ENCODE measurements around the gene MAPK11. TPM values are rescaled to one million over a fixed set of nuclear protein-coding genes. Genes with fewer than 3 reads are reported as not detected.

The MAPK11 gene
- total RNA-seq, 2 donors from 2014 or later: 11.4 to 14.1 TPM

DNA sequence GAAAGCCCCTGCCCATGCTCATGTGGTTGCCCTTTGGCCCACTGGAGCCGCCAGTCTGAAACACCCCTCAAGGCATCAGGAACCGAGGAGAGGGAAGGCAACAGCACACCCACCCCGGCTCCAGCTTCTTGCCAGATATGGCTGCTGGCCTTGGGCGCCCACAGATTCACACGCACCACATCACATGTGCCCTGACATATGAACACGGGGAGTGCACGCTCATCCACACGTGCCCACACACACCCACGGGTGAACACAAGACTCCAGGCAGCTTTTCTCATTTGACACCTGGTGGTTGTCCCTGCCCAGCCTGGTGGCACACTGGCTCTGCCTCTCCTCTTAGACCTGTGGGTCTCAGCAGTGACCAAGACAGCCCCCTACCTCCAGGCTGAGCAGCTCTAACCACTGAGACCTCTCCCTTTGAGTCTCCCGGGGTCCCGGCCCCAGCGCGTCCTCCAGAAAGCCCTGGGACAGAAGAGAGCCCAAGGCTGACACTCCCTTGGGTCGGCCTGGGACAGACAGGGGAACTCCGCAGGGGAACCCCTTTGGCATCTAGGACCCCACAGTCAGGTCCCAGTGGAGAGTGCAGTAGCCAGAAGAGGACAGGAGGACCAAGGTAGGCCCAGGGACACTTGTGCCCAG, 6.0 kb downstream of the MAPK11 start:
- Histone ChIP-seq H3K27ac (no peak overlapping the region), H3K36me3 (no peaks in the 10 kb centered on the region), H3K27me3 (replicated peaks; ENCODE audit: insufficient read depth) (no peaks in the 10 kb centered on the region), H3K4me3 (no peak overlapping the region), H3K4me1 (replicated peaks) (peaks cover 14% of the 10 kb centered on the region), H3K9me3 (no peaks in the 10 kb centered on the region)
- intact Hi-C loops (cut with DNase I): no loop called here
- TF ChIP-seq POLR2AphosphoS5 (IDR thresholded peaks at IDR 0.05): no peak
- TF ChIP-seq POLR2A (IDR thresholded peaks at IDR 0.05): no peak
- TF ChIP-seq, protein P1, sequence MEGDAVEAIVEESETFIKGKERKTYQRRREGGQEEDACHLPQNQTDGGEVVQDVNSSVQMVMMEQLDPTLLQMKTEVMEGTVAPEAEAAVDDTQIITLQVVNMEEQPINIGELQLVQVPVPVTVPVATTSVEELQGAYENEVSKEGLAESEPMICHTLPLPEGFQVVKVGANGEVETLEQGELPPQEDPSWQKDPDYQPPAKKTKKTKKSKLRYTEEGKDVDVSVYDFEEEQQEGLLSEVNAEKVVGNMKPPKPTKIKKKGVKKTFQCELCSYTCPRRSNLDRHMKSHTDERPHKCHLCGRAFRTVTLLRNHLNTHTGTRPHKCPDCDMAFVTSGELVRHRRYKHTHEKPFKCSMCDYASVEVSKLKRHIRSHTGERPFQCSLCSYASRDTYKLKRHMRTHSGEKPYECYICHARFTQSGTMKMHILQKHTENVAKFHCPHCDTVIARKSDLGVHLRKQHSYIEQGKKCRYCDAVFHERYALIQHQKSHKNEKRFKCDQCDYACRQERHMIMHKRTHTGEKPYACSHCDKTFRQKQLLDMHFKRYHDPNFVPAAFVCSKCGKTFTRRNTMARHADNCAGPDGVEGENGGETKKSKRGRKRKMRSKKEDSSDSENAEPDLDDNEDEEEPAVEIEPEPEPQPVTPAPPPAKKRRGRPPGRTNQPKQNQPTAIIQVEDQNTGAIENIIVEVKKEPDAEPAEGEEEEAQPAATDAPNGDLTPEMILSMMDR (IDR thresholded peaks at IDR 0.05): no peak
- WGBS: 91% methylated on average over 15 of the region's 15 CpGs
- no peak for DNase-seq (ENCODE audit: low spot score)

DNA sequence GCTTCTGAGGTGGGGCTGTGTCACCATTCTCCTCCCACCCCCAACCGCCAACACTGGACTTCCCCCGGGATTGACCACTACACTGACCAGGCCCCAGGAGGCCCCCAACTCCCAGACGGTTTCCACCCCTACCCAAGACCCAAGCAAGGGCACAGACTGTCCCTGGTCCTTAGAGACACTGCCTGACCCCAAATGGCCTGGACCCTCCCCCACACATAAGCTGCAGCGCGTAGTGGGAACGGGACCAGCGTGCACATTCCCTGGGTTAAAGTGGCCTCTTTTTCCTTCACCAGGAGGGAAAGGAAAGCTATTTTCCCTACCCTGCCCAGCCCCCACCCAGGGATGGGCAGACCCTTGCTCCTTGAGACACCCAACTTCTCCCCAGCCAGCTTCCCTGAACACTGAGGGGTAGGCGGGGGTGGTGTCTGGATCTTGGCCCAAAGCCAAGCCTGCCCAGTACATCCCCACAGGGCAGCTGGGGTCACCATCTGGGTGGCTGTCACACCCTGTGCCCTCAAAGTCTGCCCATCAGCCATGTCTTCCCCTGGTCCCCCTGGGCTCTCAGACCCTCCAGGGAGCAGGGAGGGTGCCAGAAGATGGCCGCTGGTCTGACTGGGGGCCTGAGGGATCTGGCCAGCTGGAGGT, 7.1 kb downstream of the MAPK11 start:
- Histone ChIP-seq H3K27me3 (replicated peaks; ENCODE audit: insufficient read depth) (no peaks in the 10 kb centered on the region), H3K4me3 (no peak overlapping the region), H3K27ac (no peak overlapping the region), H3K4me1 (replicated peaks) (peaks cover 8% of the 10 kb centered on the region), H3K36me3 (no peaks in the 10 kb centered on the region), H3K9me3 (no peaks in the 10 kb centered on the region)
- no peak for DNase-seq (ENCODE audit: low spot score)
- intact Hi-C loops (cut with DNase I): no loop called here
- TF ChIP-seq POLR2A (IDR thresholded peaks at IDR 0.05) (no peak), POLR2AphosphoS5 (IDR thresholded peaks at IDR 0.05) (no peak)
- TF ChIP-seq, protein P1 (IDR thresholded peaks at IDR 0.05): no peak
- WGBS: 81% methylated on average over 9 of the region's 9 CpGs

DNA sequence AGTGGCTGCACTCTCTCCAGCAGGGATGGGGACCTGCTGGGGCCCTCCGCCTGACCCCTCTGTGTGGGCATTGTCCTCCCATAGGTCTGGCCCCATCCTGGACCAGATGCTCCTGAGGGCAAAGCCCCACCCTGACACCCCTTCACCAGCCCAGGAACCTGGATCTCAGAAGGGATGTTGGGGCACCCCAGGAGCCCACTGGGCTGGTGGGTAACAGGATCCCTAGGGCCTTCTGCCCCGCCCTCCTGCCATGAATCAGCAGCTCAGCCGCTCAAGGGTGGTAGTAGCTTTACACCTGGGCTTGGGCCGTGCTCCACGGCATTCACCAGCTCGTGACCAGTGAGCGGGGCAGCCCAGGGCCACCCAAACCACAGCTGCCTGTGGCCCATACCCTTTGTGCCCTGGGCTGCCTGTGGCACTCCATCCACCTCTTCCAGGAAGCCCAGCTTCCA, 7.7 kb downstream of the MAPK11 start:
- H3K4me1 ChIP-seq (replicated peaks): peaks cover 4% of the 10 kb centered on the region

DNA sequence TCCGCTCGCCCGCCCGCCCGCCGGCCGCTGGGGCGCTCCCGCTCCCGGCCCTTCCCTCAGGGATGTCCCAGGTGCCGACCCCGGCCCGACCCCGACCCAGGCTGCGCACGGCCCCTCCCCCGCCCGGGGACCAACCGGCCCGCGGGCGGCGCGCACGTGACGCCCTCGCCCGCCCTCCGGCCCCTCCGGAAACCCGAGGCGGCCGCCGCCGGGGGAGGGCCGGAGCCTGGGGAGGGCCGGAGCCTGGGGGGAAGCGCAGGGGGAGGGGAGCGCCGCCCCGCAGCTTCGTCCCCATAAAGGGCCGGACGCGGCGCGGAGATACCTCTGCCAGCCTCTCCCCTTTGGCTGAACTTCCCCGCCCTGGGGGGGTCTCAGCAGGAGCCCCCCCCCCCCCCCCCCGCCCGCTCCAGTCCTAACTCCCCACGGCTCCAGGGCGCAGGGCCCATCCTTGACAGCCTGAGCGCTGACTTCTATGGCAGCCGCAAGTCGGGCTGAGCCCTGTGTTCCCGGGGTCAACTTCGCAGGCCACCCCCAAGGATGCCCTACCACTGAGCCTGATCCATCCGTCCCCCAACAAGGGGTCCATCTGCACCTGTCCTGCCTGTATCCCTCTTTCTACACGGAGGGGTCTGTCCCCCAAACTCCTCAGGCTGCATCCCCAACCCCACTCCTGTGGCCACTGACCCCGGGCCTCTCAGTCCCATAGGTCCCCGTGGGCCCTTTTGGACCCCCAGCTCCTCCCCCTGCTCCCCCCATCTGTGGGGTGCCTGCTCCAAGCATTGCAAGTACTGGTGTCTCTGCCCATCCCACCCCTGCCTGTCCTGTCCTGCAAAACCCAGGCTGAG, 8.3 kb downstream of the MAPK11 start, which contains the start of gene MAPK12:
Gene MAPK12, minus strand, starts transcription at position 69 of the 845 bp plus-strand sequence. CDS start 174 bp downstream, outside the sequence.
- Histone ChIP-seq H3K27me3 (replicated peaks; ENCODE audit: insufficient read depth) (no peaks in the 10 kb centered on the region), H3K36me3 (no peaks in the 10 kb centered on the region), H3K27ac (peak within 1 kb of the TSS; percentile 42 to 51), H3K4me1 (replicated peaks) (peaks cover 4% of the 10 kb centered on the region), H3K9me3 (no peaks in the 10 kb centered on the region), H3K4me3 (peak within 1 kb of the TSS; percentile 43 to 49)
- DNase-seq (ENCODE audit: low spot score): no peak
- 9% methylated on average over 17 of the region's 61 CpGs for WGBS
- TF ChIP-seq POLR2A (IDR thresholded peaks at IDR 0.05): no peak
- TF ChIP-seq POLR2AphosphoS5 (IDR thresholded peaks at IDR 0.05): no peak
- TF ChIP-seq, protein P1 (IDR thresholded peaks at IDR 0.05): no peak
- intact Hi-C loops (cut with DNase I): no loop called here

More for the DNA sequence above, 7.7 kb downstream of the MAPK11 start:
- Histone ChIP-seq H3K36me3 (no peaks in the 10 kb centered on the region), H3K4me3 (no peak overlapping the region), H3K27me3 (replicated peaks; ENCODE audit: insufficient read depth) (no peaks in the 10 kb centered on the region), H3K9me3 (no peaks in the 10 kb centered on the region), H3K27ac (no peak overlapping the region)
- TF ChIP-seq POLR2AphosphoS5 (IDR thresholded peaks at IDR 0.05): no peak
- TF ChIP-seq POLR2A (IDR thresholded peaks at IDR 0.05): no peak
- TF ChIP-seq, protein P1 (IDR thresholded peaks at IDR 0.05): no peak
- DNase-seq (ENCODE audit: low spot score): no peak
- 76% methylated on average over 7 of the region's 7 CpGs for WGBS
- intact Hi-C loops (cut with DNase I): no loop called here

Measured in prostate gland (tissue), 2 donors.